HG03025 (cell line): ENCODE results near the gene ACOXL.

Source experiments
- ATAC-seq: cut with Tn5 transposase; IDR thresholded peaks from one replicate; pipeline ENCODE4 v1.9.1; 2021; ENCODE audit warnings: mild to moderate bottlenecking, moderate library complexity; ENCODE audit not compliant: unreplicated experiment, low FRiP score

Gene ACOXL

GRCh38 chr2:111048856-111049768 is 316.7 kb downstream of the ACOXL start:
- ATAC-seq: no peak

GRCh38 chr2:111049792-111050640 is 317.6 kb downstream of the ACOXL start:
- peak; percentile 46 for ATAC-seq

GRCh38 chr2:111050701-111051376 is 318.5 kb downstream of the ACOXL start:
- no peak for ATAC-seq

- no peak for ATAC-seq
These were observed 320.2 kb downstream of the ACOXL start for GRCh38 chr2:111052621-111053020.

- no peak for ATAC-seq
These were observed 320.9 kb downstream of the ACOXL start for GRCh38 chr2:111053266-111053665.

GRCh38 chr2:111053825-111054515 is 321.6 kb downstream of the ACOXL start:
- ATAC-seq: no peak

GRCh38 chr2:111054791-111055691 is 322.7 kb downstream of the ACOXL start:
- ATAC-seq: peak; percentile 42

GRCh38 chr2:111055735-111056134 is 323.4 kb downstream of the ACOXL start:
- no peak for ATAC-seq

- ATAC-seq: peak; percentile 37
These were observed 324.7 kb downstream of the ACOXL start for GRCh38 chr2:111057045-111057444.

GRCh38 chr2:111057721-111058120 is 325.3 kb downstream of the ACOXL start:
- ATAC-seq: no peak

GRCh38 chr2:111058264-111058663 is 325.9 kb downstream of the ACOXL start:
- ATAC-seq: no peak

GRCh38 chr2:111061191-111061590 is 328.8 kb downstream of the ACOXL start:
- no peak for ATAC-seq

GRCh38 chr2:111062417-111062816 is 330.0 kb downstream of the ACOXL start:
- ATAC-seq: no peak

GRCh38 chr2:111066062-111066593 is 333.8 kb downstream of the ACOXL start:
- ATAC-seq: no peak

- ATAC-seq: no peak
These were observed 336.2 kb downstream of the ACOXL start for GRCh38 chr2:111068435-111069058.

- ATAC-seq: no peak
These were observed 337.3 kb downstream of the ACOXL start for GRCh38 chr2:111069722-111070121.

GRCh38 chr2:111071600-111072171 is 339.3 kb downstream of the ACOXL start:
- ATAC-seq: no peak

GRCh38 chr2:111072220-111072871 is 340.0 kb downstream of the ACOXL start:
- no peak for ATAC-seq
